HepG2 (cell line): ENCODE measurements around the gene TNP2. TPM values are rescaled to one million over a fixed set of nuclear protein-coding genes. Genes with fewer than 3 reads are reported as not detected.

Experiments
- BCLAF1 ChIP-seq: fragments of 450-650 bp; IDR thresholded peaks from 2 replicates; pipeline ENCODE4 v1.6.1; 2017; ENCODE audit warnings: mild to moderate bottlenecking
- CEBPB ChIP-seq: IDR thresholded peaks from 2 replicates; pipeline ENCODE4 v1.6.1; 2011; ENCODE audit warnings: low read depth, low read length, improper control_type of control experiment, borderline replicate concordance
- ELF3 ChIP-seq: IDR thresholded peaks from 2 replicates; pipeline ENCODE4 v1.6.1; 2016; ENCODE audit warnings: missing genetic modification reagents, missing compliant biosample characterization
- HIC2 ChIP-seq: sonication (generic); formaldehyde crosslinking; IDR thresholded peaks from 2 replicates; pipeline ENCODE4 v1.9.0; 2022; ENCODE audit warnings: low read depth, missing genetic modification reagents
- HNRNPUL1 ChIP-seq: fragments of 200-400 bp; formaldehyde crosslinking; IDR thresholded peaks from 2 replicates; pipeline ENCODE4 v1.6.1; 2017; ENCODE audit warnings: low read depth, mild to moderate bottlenecking, low read length, moderate library complexity
- NFRKB ChIP-seq: fragments of 450-650 bp; IDR thresholded peaks from 2 replicates; pipeline ENCODE4 v1.6.1; 2017
- POGK ChIP-seq: sonication (generic); formaldehyde crosslinking; conservative IDR thresholded peaks from 2 replicates; pipeline ENCODE4 v1.8.0; 2022; ENCODE audit warnings: mild to moderate bottlenecking, moderate library complexity, missing genetic modification reagents
- RBM39 ChIP-seq: fragments of 200-400 bp; formaldehyde crosslinking; IDR thresholded peaks from one replicate; pipeline ENCODE4 v1.6.1; 2018; ENCODE audit warnings: antibody characterized with exemption, mild to moderate bottlenecking, low read depth, low read length; ENCODE audit not compliant: poor library complexity, severe bottlenecking
- SKI ChIP-seq: fragments of 450-650 bp; IDR thresholded peaks from one replicate; pipeline ENCODE4 v1.6.1; 2018; ENCODE audit warnings: mild to moderate bottlenecking; ENCODE audit not compliant: partially characterized antibody
- SP1 ChIP-seq, 2 experiments: fragments of 450-650 bp in 1 of 2; sonication (generic) in 1 of 2; formaldehyde crosslinking in 1 of 2; IDR thresholded peaks; 2 replicates each; pipeline versions ENCODE4 v1.4.0 to v1.6.1; 2016 to 2020; ENCODE audit warnings: missing genetic modification reagents in 1 of 2
- TCF12 ChIP-seq, 2 experiments: fragments of 450-650 bp in 1 of 2; sonication (generic) in 1 of 2; formaldehyde crosslinking in 1 of 2; IDR thresholded peaks; 2 replicates each; pipeline versions ENCODE4 v1.6.1 to v1.8.0; 2017 to 2022; ENCODE audit warnings: antibody characterized with exemption in 1 of 2, mild to moderate bottlenecking in 1 of 2, missing genetic modification reagents in 1 of 2, moderate library complexity in 1 of 2
- TFAP4 ChIP-seq: sonication (generic); IDR thresholded peaks from 2 replicates; pipeline ENCODE4 v1.6.1; 2016; ENCODE audit warnings: low read depth, borderline replicate concordance
- ZMAT5 ChIP-seq: sonication (generic); formaldehyde crosslinking; IDR thresholded peaks from 2 replicates; pipeline ENCODE4 v1.5.0; 2020; ENCODE audit warnings: mild to moderate bottlenecking, low read depth, missing genetic modification reagents, borderline replicate concordance
- ZNF33B ChIP-seq: sonication (generic); formaldehyde crosslinking; IDR thresholded peaks from 2 replicates; pipeline ENCODE4 v1.5.1; 2020; ENCODE audit warnings: mild to moderate bottlenecking, missing genetic modification reagents
- ZNF460 ChIP-seq: sonication (generic); formaldehyde crosslinking; IDR thresholded peaks from 2 replicates; pipeline ENCODE4 v1.5.1; 2020; ENCODE audit warnings: missing genetic modification reagents, mild to moderate bottlenecking, borderline replicate concordance
- ZNF546 ChIP-seq: sonication (generic); formaldehyde crosslinking; conservative IDR thresholded peaks from 2 replicates; pipeline ENCODE4 v1.8.1; 2023; ENCODE audit warnings: mild to moderate bottlenecking, missing genetic modification reagents
- ZSCAN9 ChIP-seq: IDR thresholded peaks from 2 replicates; pipeline ENCODE4 v1.6.1; 2016; ENCODE audit warnings: borderline replicate concordance
- polyA plus RNA-seq, 8 experiments: library from polyadenylated mRNA; depleted of rRNA in 3 of 8; stranded (reverse) in 7 of 8; unstranded in 1 of 8; fragments of >200 nt; fragmentation: Illumina TruSeq in 4 of 8; extraction: Trizol in 4 of 8; gene quantifications; 2 replicates each; pipeline versions ENCODE4 v1.2.1 to v1.2.3, GENCODE V29; 2011 to 2016; ENCODE audit warnings: low read depth in 4 of 8, missing spikeins in 1 of 8, mixed read lengths in 1 of 8; ENCODE audit not compliant: insufficient read depth in 1 of 8
- total RNA-seq, 5 experiments: library from RNA; depleted of rRNA; stranded (reverse); fragments of >200 nt; fragmentation: Illumina TruSeq; extraction: Trizol; gene quantifications; 2 replicates each; pipeline ENCODE4 v1.2.3, GENCODE V29; 2016; ENCODE audit warnings: low read depth in 1 of 5

TNP2 gene
- total and polyA plus RNA-seq, 2 of the 13 experiments (the other 11 are each of a cell fraction or from before 2014, with no cell fraction given) = not detected

GRCh38 chr16:11309895-11310633 lies 40.9 kb upstream of the TNP2 start (continued):
- no peak for TF ChIP-seq BCLAF1
- 0 out of 2 replicates have a peak, but pooled peaks have one; percentile 78 for TF ChIP-seq ZSCAN9 (CRISPR knock-in tag)
- TF ChIP-seq HNRNPUL1 = no peak
- no peak for TF ChIP-seq RBM39
- TF ChIP-seq SKI = peak; percentile 91
- peak; percentile 86; the same call in 1 of the 2 replicates for TF ChIP-seq ZNF546 (CRISPR knock-in tag)
- TF ChIP-seq TCF12 (IDR thresholded peaks at IDR 0.05) = no peak
- TF ChIP-seq TCF12 (CRISPR knock-in tag; IDR thresholded peaks at IDR 0.05) = peak; percentile 88; the same call in 1 of the 2 replicates
- no peak for TF ChIP-seq SP1 (IDR thresholded peaks at IDR 0.05)
- no peak for TF ChIP-seq SP1 (CRISPR knock-in tag; IDR thresholded peaks at IDR 0.05)
- TF ChIP-seq CEBPB = peak; percentile 13; the same call in 1 of the 2 replicates
- TF ChIP-seq ELF3 (CRISPR knock-in tag) = peak; percentile 98
- TF ChIP-seq NFRKB = no peak
- peak; percentile 61; the same call in 1 of the 2 replicates for TF ChIP-seq ZNF460
- TF ChIP-seq HIC2 (CRISPR knock-in tag) = peak; percentile 13
- peak; percentile 73; the same call in 1 of the 2 replicates for TF ChIP-seq POGK
- peak; percentile 66; the same call in 1 of the 2 replicates for TF ChIP-seq ZNF33B (CRISPR knock-in tag)
- TF ChIP-seq TFAP4 = peak; percentile 64; the same call in 1 of the 2 replicates
- TF ChIP-seq ZMAT5 (CRISPR knock-in tag) = no peak
